A673 (cell line): ENCODE data around the gene NEDD8.

ENCODE experiments used
- CTCF ChIP-seq: fragments of 300-800, 200-600 bp; sonication (generic); conservative IDR thresholded peaks from 2 replicates; pipeline ENCODE4 v1.5.1; 2017; ENCODE audit warnings: low read depth, mild to moderate bottlenecking, antibody characterized with exemption, low read length, moderate library complexity, mixed read lengths
- EZH2 ChIP-seq: fragments of 200-600 bp; sonication (generic); IDR thresholded peaks from 2 replicates; pipeline ENCODE4 v1.6.1; 2017; ENCODE audit warnings: borderline replicate concordance, low read depth, mild to moderate bottlenecking, mixed read lengths, antibody characterized with exemption, low read length; ENCODE audit not compliant: poor library complexity, severe bottlenecking

- no peak for TF ChIP-seq CTCF
- TF ChIP-seq EZH2 = no peak
Measured at GRCh38 chr14:24277071-24277470, 44.9 kb upstream of the NEDD8 start.
